Measurements from ENCODE around the gene MRPL42. TPM values are rescaled to one million over a fixed set of nuclear protein-coding genes. Genes with fewer than 3 reads are reported as not detected.
"Not testable (repeated sequence)": the region's sequence is repeated elsewhere in the genome, so short reads cannot be mapped to it uniquely, and the experiment has no call there.

Gene MRPL42
- total RNA-seq, 2 donors from 2014 or later, result 39.8 to 64.9 TPM

DNA sequence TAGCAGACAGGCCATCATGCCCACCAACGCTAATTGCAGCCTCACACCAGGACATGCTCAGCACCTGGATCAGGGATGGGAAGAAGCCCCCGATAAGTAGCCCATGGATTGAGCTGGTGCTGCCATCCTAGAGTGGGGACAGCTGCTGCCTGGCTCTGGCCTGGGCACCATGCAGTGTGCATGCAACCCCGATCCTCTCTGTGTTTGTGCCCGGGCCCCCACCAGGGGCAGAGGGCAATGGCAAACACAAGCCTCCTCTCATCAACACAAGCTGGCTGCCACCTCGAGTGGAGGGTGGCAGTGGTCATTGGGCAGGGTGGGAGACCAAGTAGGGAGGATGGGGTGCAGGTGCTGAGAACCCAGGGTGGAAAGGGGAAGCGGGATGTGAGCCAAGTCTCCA, 81.9 kb downstream of the MRPL42 start:
- no peak for TF ChIP-seq POLR2A (IDR thresholded peaks at IDR 0.05)
- no peak for TF ChIP-seq CTCF (IDR thresholded peaks at IDR 0.05)
- H3K27me3 ChIP-seq (replicated peaks; ENCODE audit: insufficient read depth), result no peaks in the 10 kb centered on the region
- WGBS, result 85% methylated on average over 6 of the region's 6 CpGs
- peak overlapping the region in 1 of 2 donors; percentile 4 for H3K27ac ChIP-seq
- no peak overlapping the region for H3K4me3 ChIP-seq
- H3K36me3 ChIP-seq, result peaks cover 0 to 2% of the 10 kb centered on the region in 2 donors
- no peak for DNase-seq (ENCODE audit: low spot score)
- intact Hi-C loops (cut with DNase I), result no loop called here
- no peaks in the 10 kb centered on the region for H3K9me3 ChIP-seq
- no peaks in the 10 kb centered on the region for H3K4me1 ChIP-seq (replicated peaks)

DNA sequence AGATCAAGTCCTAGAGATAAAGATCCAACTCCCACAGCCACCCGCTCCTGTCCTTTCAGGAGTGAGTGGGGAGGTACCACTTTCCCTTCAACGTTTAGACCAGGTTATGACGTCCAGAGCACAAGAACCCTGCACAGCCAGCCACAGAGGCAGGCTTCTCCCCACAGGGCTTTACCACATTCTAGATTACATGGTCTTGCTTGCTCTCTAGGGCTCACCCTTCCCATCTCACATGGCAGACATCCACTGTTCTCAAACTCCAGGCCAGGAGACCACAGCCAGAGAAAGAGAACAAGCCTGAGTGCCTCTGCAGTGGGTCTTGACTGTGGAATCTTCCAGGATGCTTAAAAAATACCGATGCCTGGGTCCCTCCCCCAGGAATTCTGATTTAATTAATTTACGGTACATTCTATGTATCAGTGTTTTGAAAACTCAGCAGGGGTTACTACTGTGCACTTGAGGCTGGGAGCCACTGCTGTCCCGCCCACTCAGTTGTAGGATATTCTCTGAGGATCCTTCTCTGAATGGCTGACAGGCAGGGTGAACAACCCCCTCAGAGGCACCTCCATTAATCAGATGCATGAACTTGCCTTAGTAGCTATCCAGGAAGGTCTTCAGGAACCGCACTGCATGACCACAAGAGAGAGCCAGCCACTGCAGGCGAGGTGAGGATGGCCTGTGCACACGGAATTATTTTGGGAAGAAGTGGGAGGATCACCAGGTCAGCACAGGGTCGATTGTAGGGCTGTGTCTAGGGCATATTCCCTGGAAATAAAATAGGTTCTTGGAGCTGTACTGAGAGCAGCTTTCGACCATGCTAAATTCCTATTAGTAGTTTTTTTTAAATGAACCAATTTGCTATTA, 83.7 kb downstream of the MRPL42 start:
- 79% methylated on average over 11 of the region's 11 CpGs for WGBS
- DNase-seq (ENCODE audit: low spot score), result no peak
- Histone ChIP-seq H3K4me3 (no peak overlapping the region), H3K27me3 (replicated peaks; ENCODE audit: insufficient read depth) (no peaks in the 10 kb centered on the region), H3K4me1 (replicated peaks) (no peaks in the 10 kb centered on the region), H3K36me3 (no peaks in the 10 kb centered on the region), H3K27ac (peak overlapping the region in 1 of 2 donors; percentile 66), H3K9me3 (no peaks in the 10 kb centered on the region)
- intact Hi-C loops (cut with DNase I), result no loop called here
- TF ChIP-seq POLR2AphosphoS5 (IDR thresholded peaks at IDR 0.05), result no peak
- no peak for TF ChIP-seq CTCF (IDR thresholded peaks at IDR 0.05)
- no peak for TF ChIP-seq POLR2A (IDR thresholded peaks at IDR 0.05)

- peak; percentile 59 for DNase-seq (ENCODE audit: low spot score)
- Histone ChIP-seq H3K4me1 (replicated peaks) (no peaks in the 10 kb centered on the region), H3K4me3 (no peak overlapping the region), H3K36me3 (no peaks in the 10 kb centered on the region), H3K27me3 (replicated peaks; ENCODE audit: insufficient read depth) (no peaks in the 10 kb centered on the region), H3K9me3 (no peaks in the 10 kb centered on the region), H3K27ac (peak overlapping the region in 1 of 2 donors; percentile 66)
- no peak for TF ChIP-seq POLR2A (IDR thresholded peaks at IDR 0.05)
- peak; percentile 64 for TF ChIP-seq POLR2AphosphoS5 (IDR thresholded peaks at IDR 0.05)
- intact Hi-C loops (cut with DNase I), result no loop called here
- WGBS, result 53% methylated on average over 4 of the region's 4 CpGs
Observed at GRCh38 chr12:93552427-93552826, 85.1 kb downstream of the MRPL42 start.

DNA sequence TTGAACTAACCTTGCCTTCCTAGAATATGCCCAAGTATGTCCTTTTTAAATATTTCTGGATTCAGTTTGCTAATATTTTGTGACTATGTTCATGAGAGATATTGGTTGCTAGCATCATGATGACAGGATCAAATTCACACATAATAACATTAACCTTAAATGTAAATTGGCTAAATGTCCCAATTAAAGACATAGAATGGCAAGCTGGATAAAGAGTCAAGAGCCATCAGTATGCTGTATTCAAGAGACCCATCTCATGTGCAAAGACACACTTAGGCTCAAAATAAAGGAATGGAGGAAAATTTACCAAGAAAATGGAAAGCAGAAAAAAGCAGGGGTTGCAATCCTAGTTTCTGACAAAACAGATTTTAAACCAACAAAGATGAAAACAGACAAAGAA, 90.6 kb downstream of the MRPL42 start:
- DNase-seq (ENCODE audit: low spot score); intact Hi-C loops (cut with DNase I); H3K27ac ChIP-seq; H3K4me3 ChIP-seq; H3K36me3 ChIP-seq; H3K9me3 ChIP-seq; H3K4me1 ChIP-seq (replicated peaks); H3K27me3 ChIP-seq (replicated peaks; ENCODE audit: insufficient read depth): not testable (repeated sequence)

DNA sequence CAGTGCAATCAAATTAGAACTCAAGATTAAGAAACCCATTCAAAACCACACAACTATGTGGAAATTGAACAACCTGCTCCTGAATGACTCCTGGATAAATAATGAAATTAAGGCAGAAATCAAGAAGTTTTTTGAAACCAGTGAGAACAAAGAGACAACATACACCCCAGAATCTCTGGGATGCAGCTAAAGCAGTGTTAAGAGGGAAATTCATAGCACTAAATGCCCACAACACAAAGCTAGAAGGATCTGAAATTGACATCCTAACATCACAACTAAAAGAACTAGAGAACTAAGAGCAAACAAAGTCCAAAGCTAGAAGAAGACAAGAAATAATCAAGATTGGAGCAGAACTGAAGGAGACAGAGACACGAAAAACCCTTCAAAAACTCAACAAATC, 91.4 kb downstream of the MRPL42 start:
- H3K36me3 ChIP-seq; H3K4me1 ChIP-seq (replicated peaks); intact Hi-C loops (cut with DNase I); H3K27ac ChIP-seq; H3K4me3 ChIP-seq; DNase-seq (ENCODE audit: low spot score); H3K27me3 ChIP-seq (replicated peaks; ENCODE audit: insufficient read depth); H3K9me3 ChIP-seq: not testable (repeated sequence)
- 100% methylated on average over 1 of the region's 1 CpG for WGBS

DNA sequence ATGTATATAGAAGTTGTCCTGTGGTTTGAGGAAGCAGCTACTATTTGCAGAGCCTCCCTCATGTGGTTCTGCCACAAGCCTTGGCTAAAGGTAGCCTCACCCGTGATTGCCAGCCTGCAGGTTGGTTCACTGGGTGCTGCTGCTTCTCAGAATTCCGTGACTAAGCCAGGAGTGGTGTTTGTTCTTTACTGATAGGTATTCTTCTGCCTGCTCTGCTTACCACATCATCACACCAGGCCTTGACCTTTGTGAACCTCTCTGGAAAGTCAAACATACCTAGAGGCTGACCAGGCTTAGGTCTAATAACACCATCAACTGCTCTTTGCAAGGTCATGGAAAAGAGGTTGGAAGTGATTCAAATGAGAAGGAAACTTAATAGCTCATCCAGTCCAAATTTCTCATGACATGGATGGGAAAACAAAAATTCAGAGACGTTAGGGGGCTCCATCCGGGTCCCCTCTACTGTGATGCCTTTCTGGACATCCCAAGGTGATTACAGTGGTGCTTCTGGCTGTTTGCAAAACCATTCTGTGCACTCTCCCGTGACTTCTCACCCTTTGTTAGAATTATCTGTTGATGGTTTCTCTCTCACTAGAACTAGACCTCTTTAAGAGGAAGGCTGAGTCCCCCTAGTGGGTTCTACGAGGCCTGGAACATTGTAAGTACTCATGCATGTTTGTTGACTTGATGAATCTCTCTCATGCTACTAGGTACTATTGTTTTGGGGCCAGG, 96.7 kb downstream of the MRPL42 start:
- 61% methylated on average over 6 of the region's 6 CpGs for WGBS
- Histone ChIP-seq H3K9me3 (no peaks in the 10 kb centered on the region), H3K36me3 (no peaks in the 10 kb centered on the region), H3K4me3 (no peak overlapping the region), H3K27me3 (replicated peaks; ENCODE audit: insufficient read depth) (no peaks in the 10 kb centered on the region), H3K27ac (peak overlapping the region; percentile 39 to 40), H3K4me1 (replicated peaks) (no peaks in the 10 kb centered on the region)
- no peak for DNase-seq (ENCODE audit: low spot score)
- TF ChIP-seq POLR2A (IDR thresholded peaks at IDR 0.05) (no peak), CTCF (IDR thresholded peaks at IDR 0.05) (peak in 1 of 4 experiments; percentile 22)
- intact Hi-C loops (cut with DNase I), result no loop called here

All from prostate gland (tissue), 2 donors.